ENCODE data around the gene JMJD8.

Gene JMJD8

DNA sequence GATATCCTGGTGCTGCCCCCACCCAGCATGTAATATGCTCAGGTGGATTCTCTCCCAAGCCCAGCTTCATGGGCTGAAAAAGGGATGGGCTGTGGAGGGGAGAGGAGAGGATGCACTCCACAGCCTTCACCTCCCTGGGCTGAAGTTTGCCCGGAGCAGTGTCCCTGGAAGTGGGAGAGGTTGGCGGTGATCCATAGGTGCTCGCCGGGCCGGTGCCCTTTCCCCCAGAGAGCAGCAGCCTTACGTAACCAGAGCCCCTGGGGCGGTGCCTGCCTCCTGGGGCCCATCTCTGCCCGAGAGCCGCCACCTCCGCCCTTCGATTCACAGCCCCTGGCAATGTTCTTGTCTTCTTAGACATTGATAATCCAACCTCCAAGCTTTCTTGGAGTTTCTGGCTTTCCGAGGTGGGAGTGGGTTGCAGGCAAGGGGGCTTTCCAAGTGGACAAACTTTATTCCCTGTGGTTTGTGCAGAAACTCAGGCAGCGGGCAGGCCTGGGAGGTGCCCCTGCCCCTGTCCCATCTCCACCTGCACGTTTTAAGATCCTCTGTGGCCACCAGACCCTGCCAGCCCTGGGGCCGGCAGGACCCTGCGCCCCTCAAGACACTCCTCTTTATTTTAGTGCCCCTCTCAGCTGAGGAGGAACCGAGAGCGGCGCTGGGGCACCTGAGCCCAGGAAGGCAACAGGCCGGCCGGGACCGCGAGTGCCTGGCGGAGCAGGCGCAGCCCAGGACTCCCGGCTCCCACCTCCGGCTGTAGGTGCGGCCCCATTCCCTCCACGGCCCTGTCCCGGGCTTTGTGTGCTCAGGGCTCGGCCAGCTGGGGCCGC lies 38.1 kb downstream of the JMJD8 start:
- DNase-seq (ENCODE audit: insufficient read length, low spot score), result no peak
- no peak for FAIRE-seq

GRCh38 chr16:644556-644955 lies 39.6 kb downstream of the JMJD8 start:
- FAIRE-seq (no peak), DNase-seq (ENCODE audit: insufficient read length, low spot score) (no peak)

GRCh38 chr16:643050-643368 lies 41.1 kb downstream of the JMJD8 start:
- FAIRE-seq, result no peak
- no peak for DNase-seq (ENCODE audit: insufficient read length, low spot score)

DNA sequence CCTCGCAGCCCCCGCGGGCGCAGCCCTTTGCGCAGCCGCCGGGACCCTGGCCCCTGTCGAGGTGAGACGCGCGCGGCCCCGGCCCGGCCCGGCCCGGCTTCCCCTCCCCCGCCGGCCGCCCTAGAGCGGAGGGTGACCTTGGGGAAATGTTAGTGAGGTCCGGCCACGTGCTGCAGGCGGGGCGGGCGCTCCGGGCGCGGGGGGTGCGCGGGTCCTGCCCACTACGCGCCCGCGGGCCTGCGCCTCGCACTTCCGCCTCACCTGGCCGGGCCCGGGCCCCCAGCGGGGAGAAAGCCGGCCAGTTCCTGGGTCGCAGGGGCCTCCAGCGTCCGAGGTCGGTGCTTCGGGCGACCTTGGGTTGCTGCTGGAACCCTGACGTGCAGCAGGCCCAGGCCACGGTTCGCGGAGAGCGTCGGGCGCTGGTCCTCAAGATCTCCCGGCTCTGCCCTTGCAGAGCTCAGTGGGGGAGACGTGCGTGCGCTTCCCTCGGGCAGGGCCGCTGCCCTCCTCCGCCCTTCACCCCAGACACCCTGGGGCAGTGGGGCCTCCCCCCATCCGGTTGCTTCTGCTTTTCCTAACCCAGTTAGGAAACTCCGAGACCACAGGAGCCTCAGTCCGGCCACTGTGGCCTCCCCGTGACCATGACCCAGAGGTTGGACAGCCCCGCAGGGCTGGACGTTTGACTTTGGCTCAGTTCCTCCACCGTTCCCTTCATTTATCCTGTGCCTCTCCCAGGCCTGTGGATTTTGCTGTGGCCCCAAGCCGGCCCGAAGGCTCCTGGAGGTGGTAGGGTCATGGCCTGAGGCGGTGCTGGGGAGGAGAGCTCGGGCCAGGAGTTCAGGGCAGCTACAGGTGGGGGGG lies 41.7 kb downstream of the JMJD8 start:
- DNase-seq (ENCODE audit: insufficient read length, low spot score) (peak; percentile 69), FAIRE-seq (peak; percentile 48)

DNA sequence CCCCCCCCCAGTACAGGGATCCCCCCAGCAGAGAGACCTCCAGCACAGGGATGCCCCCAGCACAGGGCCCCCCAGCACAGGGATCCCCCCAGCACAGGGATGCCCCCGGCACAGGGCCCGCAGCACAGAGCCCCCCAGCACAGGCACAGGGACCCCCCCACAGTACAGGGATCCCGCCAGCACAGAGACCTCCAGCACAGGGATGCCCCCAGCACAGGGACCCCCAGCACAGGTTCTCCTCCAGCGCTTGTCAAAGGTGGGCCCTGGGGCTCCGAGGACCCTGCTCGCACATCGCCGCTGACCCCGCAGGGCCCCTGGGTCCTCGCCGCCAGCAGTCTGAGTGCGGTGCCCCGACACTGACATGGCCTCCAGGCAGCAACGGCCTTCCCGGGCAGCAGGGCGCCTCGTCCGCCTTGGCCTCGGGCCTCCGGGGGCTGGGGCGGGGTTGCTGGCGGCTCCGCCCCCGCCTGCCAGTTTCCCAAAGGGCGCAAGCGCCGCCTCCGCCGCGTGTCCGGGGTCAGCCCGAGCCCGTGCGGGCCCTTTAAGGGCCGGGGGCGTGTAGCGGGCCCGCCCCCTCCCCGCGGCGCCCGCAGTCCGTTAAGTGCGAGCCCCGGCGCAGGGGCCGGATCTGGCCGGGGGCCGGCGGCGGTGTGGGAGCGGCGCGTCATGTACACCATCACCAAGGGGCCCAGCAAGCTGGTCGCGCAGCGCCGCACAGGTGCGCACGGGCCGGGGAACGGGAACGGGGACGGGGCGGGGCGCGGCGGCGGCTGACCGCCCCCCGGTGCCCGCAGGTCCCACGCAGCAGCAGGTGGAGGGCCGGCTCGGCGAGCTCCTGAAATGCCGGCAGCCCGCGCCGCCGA lies 42.6 kb downstream of the JMJD8 start, which contains the start of gene MCRIP2:
MCRIP2 (plus strand) TSS at position 503 of the 863 bp plus-strand sequence; CDS start at position 667, 164 bp downstream.
- peak; percentile 88 for DNase-seq (ENCODE audit: insufficient read length, low spot score)
- peak; percentile 78 for FAIRE-seq

- no peak for FAIRE-seq
- no peak for DNase-seq (ENCODE audit: insufficient read length, low spot score)
These were observed 43.5 kb downstream of the JMJD8 start for GRCh38 chr16:640614-641013.

GRCh38 chr16:638836-639235 lies 45.3 kb downstream of the JMJD8 start:
- no peak for DNase-seq (ENCODE audit: insufficient read length, low spot score)
- FAIRE-seq, result no peak

DNA sequence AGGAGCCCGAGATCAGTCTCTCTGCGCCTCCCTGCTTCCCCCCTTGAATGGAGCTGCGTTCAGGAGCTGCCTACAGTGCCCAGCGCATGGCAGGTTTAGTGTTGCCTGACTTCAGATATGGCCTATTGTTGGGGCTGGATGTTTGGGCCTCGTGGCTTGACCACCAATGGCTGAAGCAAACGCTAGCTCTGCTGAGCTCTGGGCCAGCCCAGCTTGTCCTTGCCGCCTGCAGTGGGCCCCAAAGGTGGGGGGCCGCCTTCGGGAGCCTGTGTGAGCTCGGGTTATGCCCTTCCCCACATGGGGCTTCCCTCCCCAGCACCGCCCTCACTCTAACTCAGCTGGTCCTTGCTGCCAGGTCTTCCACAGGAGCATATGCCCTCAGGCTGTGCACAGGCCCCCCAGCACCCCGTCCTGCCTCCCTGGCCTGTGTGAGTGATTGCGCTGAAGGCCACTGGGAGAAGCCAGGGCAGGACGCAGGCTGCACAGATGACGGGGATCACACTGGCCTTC lies 46.0 kb downstream of the JMJD8 start:
- DNase-seq (ENCODE audit: insufficient read length, low spot score) (no peak), FAIRE-seq (no peak)

GRCh38 chr16:637081-638018 lies 46.8 kb downstream of the JMJD8 start:
- no peak for FAIRE-seq
- DNase-seq (ENCODE audit: insufficient read length, low spot score), result peak; percentile 98

DNA sequence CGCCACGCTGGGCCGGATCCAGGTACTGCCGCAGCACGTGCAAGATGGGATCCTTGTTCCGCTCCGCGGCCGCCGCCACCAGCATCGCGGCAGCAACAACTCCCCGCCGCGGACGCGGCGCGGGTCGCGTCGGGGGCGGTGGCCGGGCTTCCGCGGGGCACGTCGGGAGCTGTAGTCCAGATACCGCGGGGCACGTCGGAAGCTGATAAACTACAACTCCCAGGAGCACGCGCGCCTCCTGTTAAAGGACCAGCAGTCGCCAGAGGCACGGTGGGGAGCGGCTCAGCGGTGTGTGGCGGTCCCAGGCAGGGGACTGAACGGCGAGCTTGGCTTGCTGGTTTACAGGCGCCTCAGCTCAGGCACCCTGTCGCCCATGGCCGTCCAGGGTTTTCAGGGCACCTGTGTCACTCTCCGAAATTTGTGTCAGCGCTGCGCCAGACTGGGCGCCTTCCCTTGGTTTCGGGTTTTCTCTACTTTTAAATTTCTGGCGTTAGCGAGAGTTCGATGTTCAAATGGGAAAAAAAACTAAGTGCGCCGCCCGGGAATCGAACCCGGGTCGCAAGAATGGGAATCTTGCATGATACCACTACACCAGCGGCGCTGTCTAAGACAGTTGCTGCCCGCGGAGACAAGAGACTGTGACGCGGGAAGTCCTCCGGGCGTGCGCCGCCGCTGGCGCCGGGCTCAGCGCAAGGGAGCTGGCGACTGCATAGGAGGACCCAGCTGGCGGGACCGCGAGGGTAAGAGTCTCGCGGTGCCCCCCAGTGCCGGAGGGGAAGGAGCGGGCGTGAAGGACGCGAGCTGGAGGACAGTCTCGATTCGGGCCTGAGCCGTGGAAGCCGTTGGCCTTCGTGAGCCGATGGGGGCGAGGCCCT lies 47.7 kb downstream of the JMJD8 start, which contains the start of gene METTL26:
METTL26 (minus strand) TSS at position 100 of the 875 bp plus-strand sequence; CDS start at position 85, 15 bp downstream.
- DNase-seq (ENCODE audit: insufficient read length, low spot score) (peak; percentile 100), FAIRE-seq (peak; percentile 99)

GRCh38 chr16:635573-636205 lies 48.4 kb downstream of the JMJD8 start:
- FAIRE-seq, result no peak

GRCh38 chr16:634996-635395 lies 49.1 kb downstream of the JMJD8 start:
- FAIRE-seq (no peak), DNase-seq (ENCODE audit: insufficient read length, low spot score) (no peak)

More at GRCh38 chr16:635573-636205, 48.4 kb downstream of the JMJD8 start:
- no peak for DNase-seq (ENCODE audit: insufficient read length, low spot score)

GRCh38 chr16:634051-634670 lies 50.0 kb downstream of the JMJD8 start:
- no peak for FAIRE-seq
- no peak for DNase-seq (ENCODE audit: insufficient read length, low spot score)

GRCh38 chr16:633336-634050 lies 50.6 kb downstream of the JMJD8 start:
- no peak for FAIRE-seq

DNA sequence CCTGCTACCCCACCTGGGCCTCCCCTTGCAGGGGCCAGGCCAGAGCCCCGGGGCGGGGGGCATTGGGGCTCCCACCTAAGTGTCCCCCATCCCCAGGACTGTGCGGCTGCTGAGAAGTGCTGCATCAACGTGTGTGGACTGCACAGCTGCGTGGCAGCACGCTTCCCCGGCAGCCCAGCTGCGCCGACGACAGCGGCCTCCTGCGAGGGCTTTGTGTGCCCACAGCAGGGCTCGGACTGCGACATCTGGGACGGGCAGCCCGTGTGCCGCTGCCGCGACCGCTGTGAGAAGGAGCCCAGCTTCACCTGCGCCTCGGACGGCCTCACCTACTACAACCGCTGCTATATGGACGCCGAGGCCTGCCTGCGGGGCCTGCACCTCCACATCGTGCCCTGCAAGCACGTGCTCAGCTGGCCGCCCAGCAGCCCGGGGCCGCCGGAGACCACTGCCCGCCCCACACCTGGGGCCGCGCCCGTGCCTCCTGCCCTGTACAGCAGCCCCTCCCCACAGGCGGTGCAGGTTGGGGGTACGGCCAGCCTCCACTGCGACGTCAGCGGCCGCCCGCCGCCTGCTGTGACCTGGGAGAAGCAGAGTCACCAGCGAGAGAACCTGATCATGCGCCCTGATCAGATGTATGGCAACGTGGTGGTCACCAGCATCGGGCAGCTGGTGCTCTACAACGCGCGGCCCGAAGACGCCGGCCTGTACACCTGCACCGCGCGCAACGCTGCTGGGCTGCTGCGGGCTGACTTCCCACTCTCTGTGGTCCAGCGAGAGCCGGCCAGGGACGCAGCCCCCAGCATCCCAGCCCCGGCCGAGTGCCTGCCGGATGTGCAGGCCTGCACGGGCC lies 51.4 kb downstream of the JMJD8 start:
- DNase-seq (ENCODE audit: insufficient read length, low spot score) (no peak), FAIRE-seq (no peak)

More at GRCh38 chr16:633336-634050, 50.6 kb downstream of the JMJD8 start:
- DNase-seq (ENCODE audit: insufficient read length, low spot score), result no peak

- FAIRE-seq (no peak), DNase-seq (ENCODE audit: insufficient read length, low spot score) (no peak)
These were observed 52.3 kb downstream of the JMJD8 start for GRCh38 chr16:631808-632358.
